T-cell (primary cell): ENCODE data around the gene MAPKBP1. TPM values are rescaled to one million over a fixed set of nuclear protein-coding genes. Genes with fewer than 3 reads are reported as not detected.

Experiments
- ATAC-seq, 4 experiments: fragments of 200-7000 bp in 3 of 4; fragments of 150-1000 bp in 1 of 4; cut with Tn5 transposase; replicated peaks in 1 of 4; 1 replicate in 3 of 4; 2 replicates in 1 of 4; pipeline ENCODE4 v1.10.0; 2021; ENCODE audit warnings: moderate library complexity in 3 of 4, mild to moderate bottlenecking in 2 of 4, moderate number of reproducible peaks in 1 of 4
- CTCF ChIA-PET, 2 donors: fragments of 300-600 bp; sonication (Branson Sonifier 250); formaldehyde crosslinking; loops; one replicate each; lab custom pipeline; 2022; ENCODE audit warnings: antibody characterized with exemption in 2 of 2; lab: Charles Lee
- POLR2A ChIA-PET, 2 donors: fragments of 300-600 bp; sonication (Branson Sonifier 250); formaldehyde crosslinking; loops; one replicate each; lab custom pipeline; 2022; ENCODE audit warnings: antibody characterized with exemption in 2 of 2; lab: Charles Lee
- DNase-seq, 35 experiments: peaks; one replicate each; pipeline versions ENCODE4 v3.0.0 to v3.0.0-alpha.2; 2013 to 2023
- H3K27ac ChIP-seq: one replicate; pipeline ENCODE4 v1.5.1; 2013; ENCODE audit warnings: low read length
- H3K27me3 ChIP-seq, 2 experiments: replicated peaks in 1 of 2; 1 replicate in 1 of 2; 2 replicates in 1 of 2; pipeline versions ENCODE4 v1.6.1 to v1.7.0; 2013; ENCODE audit warnings: low read length in 1 of 2, mixed read lengths in 1 of 2; ENCODE audit not compliant: control insufficient read depth in 2 of 2, insufficient read depth in 2 of 2; ENCODE audit errors: extremely low read depth in 1 of 2
- H3K36me3 ChIP-seq, 2 donors: 1 replicate in 1 of 2; 2 replicates in 1 of 2; pipeline versions ENCODE4 v1.6.1 to v1.7.0; 2013; ENCODE audit warnings: low read length in 1 of 2; ENCODE audit not compliant: control insufficient read depth in 2 of 2, insufficient read depth in 1 of 2; ENCODE audit errors: extremely low read depth in 1 of 2
- H3K4me1 ChIP-seq, 2 experiments: 1 replicate in 1 of 2; 2 replicates in 1 of 2; pipeline versions ENCODE4 v1.6.1 to v1.7.0; 2013; ENCODE audit warnings: low read length in 2 of 2, mixed read lengths in 1 of 2; ENCODE audit not compliant: insufficient read depth in 2 of 2, control insufficient read depth in 1 of 2; ENCODE audit errors: extremely low read depth in 1 of 2
- H3K4me3 ChIP-seq, 2 donors: 1 replicate in 1 of 2; 2 replicates in 1 of 2; pipeline versions ENCODE4 v1.5.1 to v1.7.0; 2013; ENCODE audit warnings: mild to moderate bottlenecking in 2 of 2, low read length in 1 of 2, moderate library complexity in 1 of 2; ENCODE audit not compliant: control insufficient read depth in 1 of 2; ENCODE audit errors: extremely low read depth in 1 of 2
- H3K9me3 ChIP-seq: 2 replicates; pipeline ENCODE4 v1.7.0; 2013
- H3K27ac Mint-ChIP-seq, 2 donors: one replicate each; pipeline ENCODE4 v1.8.0; 2020 to 2021; ENCODE audit warnings: mild to moderate bottlenecking in 2 of 2, mixed read lengths in 2 of 2
- H3K27me3 Mint-ChIP-seq, 2 donors: one replicate each; pipeline ENCODE4 v1.8.0; 2021 to 2022; ENCODE audit warnings: mixed read lengths in 2 of 2
- H3K36me3 Mint-ChIP-seq: one replicate; pipeline ENCODE4 v1.8.0; 2021; ENCODE audit warnings: mixed read lengths
- H3K4me1 Mint-ChIP-seq, 3 donors: one replicate each; pipeline ENCODE4 v1.8.0; 2020 to 2022; ENCODE audit warnings: mixed read lengths in 3 of 3, mild to moderate bottlenecking in 1 of 3
- H3K4me3 Mint-ChIP-seq, 3 donors: one replicate each; pipeline ENCODE4 v1.8.0; 2020 to 2022; ENCODE audit warnings: mild to moderate bottlenecking in 3 of 3, mixed read lengths in 3 of 3, moderate library complexity in 3 of 3
- H3K9me3 Mint-ChIP-seq, 3 donors: one replicate each; pipeline ENCODE4 v1.8.0; 2020 to 2022; ENCODE audit warnings: mixed read lengths in 3 of 3
- WGBS: methylation state at CpG from one replicate; pipeline ENCODE4 v1.1.5; 2013; ENCODE audit warnings: missing lambda C conversion rate; ENCODE audit not compliant: insufficient coverage; 5-methylcytosine and 5-hydroxymethylcytosine counted together
- total RNA-seq, 35 experiments: library from RNA in 6 of 35; stranded (reverse) in 6 of 35; fragments of 120-200 nt in 1 of 35; gene quantifications; one replicate each; pipeline versions ENCODE4 v1.2.1 to v1.2.4 and lab custom pipeline; 2013 to 2026

The MAPKBP1 gene
- total RNA-seq, 5 donors from 2014 or later (not counting 1 experiment from before 2014, with no cell fraction given): 37.0 to 44.8 (median 38.2) TPM

DNA sequence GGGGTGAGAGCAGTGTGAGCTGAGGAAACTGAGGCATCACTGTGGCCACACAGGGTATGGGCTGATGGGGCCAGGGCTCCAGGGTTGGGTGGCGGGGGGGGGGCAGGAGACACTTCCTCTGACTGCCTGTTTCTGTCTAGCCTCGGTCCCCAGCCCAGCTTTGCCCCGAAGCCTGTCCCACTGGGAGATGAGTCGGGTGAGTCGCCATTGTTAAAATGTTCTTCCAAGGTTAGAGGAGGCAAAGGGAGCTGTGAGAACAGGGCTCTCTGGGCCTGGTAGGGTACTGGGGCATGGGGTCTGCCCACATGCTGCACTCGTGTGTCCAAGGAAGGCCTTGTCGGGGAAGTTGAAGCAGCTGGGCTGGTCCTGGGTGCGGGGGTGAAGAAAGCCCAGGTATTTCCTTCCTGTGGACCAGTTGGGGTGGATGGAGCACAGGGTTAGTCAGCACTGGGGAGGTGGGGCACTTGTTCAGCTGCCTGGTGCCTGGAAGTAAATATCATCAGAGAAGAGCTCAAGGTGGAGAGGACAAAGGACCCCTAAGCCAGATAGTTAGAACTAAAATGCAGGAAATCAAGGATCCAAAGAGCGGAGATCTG lies 45.3 kb downstream of the MAPKBP1 start:
- no peak overlapping the region for H3K27ac Mint-ChIP-seq
- H3K4me3 ChIP-seq: no peak overlapping the region
- H3K27me3 Mint-ChIP-seq: no peaks in the 10 kb centered on the region
- CTCF ChIA-PET: interaction anchor here in 1 of 2 donors (1.1 kb wide), 1 partner anchor 118 kb away, joined by 3 read pairs; no protein-coding TSS in a partner anchor
- DNase-seq (no peak), ATAC-seq (no peak)
- H3K4me1 Mint-ChIP-seq: no peaks in the 10 kb centered on the region
- 95% methylated on average over 9 of the region's 9 CpGs for WGBS
- H3K4me1 ChIP-seq: no peaks in the 10 kb centered on the region
- H3K4me3 Mint-ChIP-seq: no peak overlapping the region
- H3K9me3 Mint-ChIP-seq: no peaks in the 10 kb centered on the region
- peaks cover 50% of the 10 kb centered on the region for H3K36me3 Mint-ChIP-seq
- POLR2A ChIA-PET: interaction anchor here in 1 of 2 donors (0.5 kb wide), 1 partner anchor 1111 kb away, joined by 4 read pairs; no protein-coding TSS in a partner anchor
- H3K9me3 ChIP-seq: no peaks in the 10 kb centered on the region
- H3K27me3 ChIP-seq: no peaks in the 10 kb centered on the region
- peaks cover 13 to 72% of the 10 kb centered on the region in 2 donors for H3K36me3 ChIP-seq
- H3K27ac ChIP-seq: no peak overlapping the region

GRCh38 chr15:41820791-41821423 lies 46.6 kb downstream of the MAPKBP1 start:
- ATAC-seq (no peak), DNase-seq (no peak)
- Mint-ChIP-seq H3K27me3 (no peaks in the 10 kb centered on the region), H3K4me1 (peaks cover 0 to 3% (median 0%) of the 10 kb centered on the region in 3 donors), H3K36me3 (peaks cover 43% of the 10 kb centered on the region), H3K4me3 (no peak overlapping the region), H3K9me3 (no peaks in the 10 kb centered on the region), H3K27ac (no peak overlapping the region)
- Histone ChIP-seq H3K27ac (no peak overlapping the region), H3K4me3 (no peak overlapping the region), H3K36me3 (peaks cover 13 to 64% of the 10 kb centered on the region in 2 donors), H3K27me3 (no peaks in the 10 kb centered on the region), H3K4me1 (no peaks in the 10 kb centered on the region), H3K9me3 (no peaks in the 10 kb centered on the region)
- CTCF ChIA-PET: interaction anchor here (0.6 to 1.1 kb wide), 2 partner anchors 116 to 408 kb away, joined by 3 to 7 read pairs; no protein-coding TSS in a partner anchor
- WGBS: 89% methylated on average over 6 of the region's 6 CpGs
- POLR2A ChIA-PET: no interaction called here

DNA sequence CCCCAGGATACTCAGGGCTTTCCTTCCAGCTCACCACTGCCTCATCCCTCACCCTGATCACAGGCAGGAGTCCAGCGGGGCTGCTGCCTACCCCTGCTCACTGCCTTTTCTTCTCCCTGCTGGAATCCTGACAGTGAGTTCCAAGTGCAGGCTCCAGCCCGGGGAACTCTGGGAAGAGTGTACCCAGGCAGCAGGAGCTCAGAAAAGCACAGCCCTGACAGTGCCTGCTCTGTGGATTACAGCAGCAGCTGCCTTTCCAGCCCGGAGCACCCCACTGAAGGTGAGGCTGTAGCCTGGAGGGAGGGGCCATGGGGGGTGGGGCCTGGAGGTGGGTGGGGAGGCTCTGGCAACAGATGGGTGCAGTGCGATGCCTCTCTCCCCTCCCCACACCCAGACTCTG lies 47.5 kb downstream of the MAPKBP1 start:
- Mint-ChIP-seq H3K36me3 (peaks cover 39% of the 10 kb centered on the region), H3K27ac (no peak overlapping the region), H3K9me3 (no peaks in the 10 kb centered on the region), H3K4me1 (peaks cover 0 to 12% (median 6%) of the 10 kb centered on the region in 3 donors), H3K4me3 (no peak overlapping the region), H3K27me3 (no peaks in the 10 kb centered on the region)
- Histone ChIP-seq H3K4me1 (peaks cover 0 to 1% of the 10 kb centered on the region in 2 experiments), H3K27me3 (no peaks in the 10 kb centered on the region), H3K4me3 (no peak overlapping the region), H3K27ac (no peak overlapping the region), H3K9me3 (no peaks in the 10 kb centered on the region), H3K36me3 (peaks cover 11 to 58% of the 10 kb centered on the region in 2 donors)
- ATAC-seq (no peak), DNase-seq (no peak)
- WGBS: 100% methylated on average over 1 of the region's 4 CpGs
- POLR2A ChIA-PET: no interaction called here
- CTCF ChIA-PET: interaction anchor here in 1 of 2 donors (0.6 kb wide), 1 partner anchor 409 kb away, joined by 7 read pairs; no protein-coding TSS in a partner anchor

- ChIA-PET POLR2A (no interaction called here), CTCF (no interaction called here)
- Histone ChIP-seq H3K27me3 (no peaks in the 10 kb centered on the region), H3K4me3 (no peak overlapping the region), H3K4me1 (peaks cover 0 to 8% of the 10 kb centered on the region in 2 experiments), H3K36me3 (peaks cover 11 to 53% of the 10 kb centered on the region in 2 donors), H3K9me3 (no peaks in the 10 kb centered on the region), H3K27ac (no peak overlapping the region)
- H3K36me3 Mint-ChIP-seq: peaks cover 32% of the 10 kb centered on the region
- no peaks in the 10 kb centered on the region for H3K27me3 Mint-ChIP-seq
- no peak overlapping the region for H3K4me3 Mint-ChIP-seq
- no peaks in the 10 kb centered on the region for H3K9me3 Mint-ChIP-seq
- ATAC-seq (no peak), DNase-seq (no peak)
- 91% methylated on average over 6 of the region's 6 CpGs for WGBS
- peaks cover 0 to 12% (median 6%) of the 10 kb centered on the region in 3 donors for H3K4me1 Mint-ChIP-seq
- no peak overlapping the region for H3K27ac Mint-ChIP-seq
Observed at GRCh38 chr15:41822471-41822870, 48.2 kb downstream of the MAPKBP1 start.

DNA sequence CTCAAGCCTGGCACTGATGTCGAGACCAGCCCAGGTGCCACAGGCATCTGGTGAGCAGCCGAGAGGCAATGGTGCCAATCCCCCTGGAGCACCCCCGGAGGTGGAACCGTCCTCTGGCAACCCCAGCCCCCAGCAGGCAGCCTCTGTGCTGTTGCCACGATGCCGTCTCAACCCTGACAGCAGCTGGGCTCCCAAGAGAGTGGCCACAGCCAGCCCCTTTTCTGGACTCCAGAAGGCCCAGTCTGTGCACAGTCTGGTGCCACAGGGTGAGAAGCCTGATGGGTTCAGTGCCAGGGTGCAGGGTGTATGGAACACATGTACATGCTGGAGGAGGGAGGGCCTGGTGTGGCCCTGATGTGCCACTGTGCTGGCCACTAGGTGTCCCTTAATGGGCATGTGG lies 48.7 kb downstream of the MAPKBP1 start:
- peaks cover 28% of the 10 kb centered on the region for H3K36me3 Mint-ChIP-seq
- ChIA-PET CTCF (no interaction called here), POLR2A (no interaction called here)

DNA sequence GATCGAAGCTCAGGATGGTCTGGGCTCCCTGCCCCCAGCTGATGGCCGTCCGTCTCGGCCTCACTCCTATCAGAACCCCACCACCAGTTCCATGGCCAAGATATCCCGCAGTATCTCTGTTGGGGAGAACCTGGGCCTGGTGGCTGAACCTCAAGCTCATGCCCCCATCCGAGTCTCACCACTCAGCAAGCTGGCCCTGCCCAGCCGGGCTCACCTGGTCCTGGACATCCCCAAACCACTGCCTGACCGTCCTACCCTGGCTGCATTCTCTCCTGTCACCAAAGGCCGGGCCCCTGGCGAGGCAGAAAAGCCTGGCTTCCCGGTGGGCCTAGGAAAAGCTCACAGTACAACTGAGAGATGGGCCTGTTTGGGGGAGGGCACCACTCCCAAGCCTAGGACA lies 49.2 kb downstream of the MAPKBP1 start:
- 91% methylated on average over 9 of the region's 11 CpGs for WGBS
- ChIA-PET CTCF (interaction anchor here (0.6 to 1.7 kb wide), 2 partner anchors 50 to 108 kb away, joined by 3 to 6 read pairs; partner anchors contain the start of gene MAPKBP1 (in 1 of the 2)), POLR2A (no interaction called here)
- Mint-ChIP-seq H3K27me3 (no peaks in the 10 kb centered on the region), H3K36me3 (peaks cover 24% of the 10 kb centered on the region), H3K4me3 (no peak overlapping the region), H3K27ac (no peak overlapping the region), H3K9me3 (no peaks in the 10 kb centered on the region), H3K4me1 (peaks cover 3 to 16% (median 9%) of the 10 kb centered on the region in 3 donors)
- no peak for ATAC-seq
- Histone ChIP-seq H3K36me3 (peaks cover 11 to 43% of the 10 kb centered on the region in 2 donors), H3K9me3 (no peaks in the 10 kb centered on the region), H3K4me3 (no peak overlapping the region), H3K4me1 (peaks cover under 1 to 12% of the 10 kb centered on the region in 2 experiments), H3K27me3 (no peaks in the 10 kb centered on the region), H3K27ac (no peak overlapping the region)
- DNase-seq: no peak

More for the DNA sequence above, 48.7 kb downstream of the MAPKBP1 start:
- Histone ChIP-seq H3K4me1 (peaks cover 0 to 9% of the 10 kb centered on the region in 2 experiments), H3K36me3 (peaks cover 11 to 48% of the 10 kb centered on the region in 2 donors), H3K4me3 (no peak overlapping the region), H3K27me3 (no peaks in the 10 kb centered on the region), H3K27ac (no peak overlapping the region), H3K9me3 (no peaks in the 10 kb centered on the region)
- Mint-ChIP-seq H3K27me3 (no peaks in the 10 kb centered on the region), H3K4me1 (peaks cover 1 to 12% (median 8%) of the 10 kb centered on the region in 3 donors), H3K9me3 (no peaks in the 10 kb centered on the region), H3K4me3 (no peak overlapping the region), H3K27ac (no peak overlapping the region)
- ATAC-seq: no peak
- 98% methylated on average over 6 of the region's 6 CpGs for WGBS
- DNase-seq: no peak
